GM19324 (cell line): ENCODE results near the gene ST6GALNAC4.
"Not testable (repeated sequence)": the region's sequence is repeated elsewhere in the genome, so short reads cannot be mapped to it uniquely, and the experiment has no call there.

Source experiments
- ATAC-seq: cut with Tn5 transposase; IDR thresholded peaks from one replicate; pipeline ENCODE4 v1.9.1; 2021; ENCODE audit warnings: mild to moderate bottlenecking, moderate library complexity; ENCODE audit not compliant: unreplicated experiment, low FRiP score

The ST6GALNAC4 gene

DNA sequence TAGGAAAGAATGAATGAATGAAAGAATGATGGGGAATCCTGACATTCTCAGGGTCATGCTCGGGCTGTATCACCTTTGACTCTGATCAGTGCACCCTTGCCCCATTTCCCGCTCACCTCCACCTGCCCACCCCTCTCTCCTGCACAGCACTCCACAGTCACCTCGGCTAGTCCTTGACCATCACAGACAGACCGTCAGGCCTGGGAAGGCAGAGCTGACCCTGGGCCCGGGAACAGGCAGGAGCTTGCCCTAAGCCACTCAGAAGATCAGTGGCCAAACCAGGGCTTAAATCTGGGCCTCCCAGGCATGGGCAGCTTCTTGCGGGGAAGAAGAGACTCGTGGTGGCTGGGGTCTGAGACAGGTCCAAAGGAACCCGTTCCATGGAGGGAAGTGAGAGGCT is 21.0 kb downstream of the ST6GALNAC4 start:
- no peak for ATAC-seq

DNA sequence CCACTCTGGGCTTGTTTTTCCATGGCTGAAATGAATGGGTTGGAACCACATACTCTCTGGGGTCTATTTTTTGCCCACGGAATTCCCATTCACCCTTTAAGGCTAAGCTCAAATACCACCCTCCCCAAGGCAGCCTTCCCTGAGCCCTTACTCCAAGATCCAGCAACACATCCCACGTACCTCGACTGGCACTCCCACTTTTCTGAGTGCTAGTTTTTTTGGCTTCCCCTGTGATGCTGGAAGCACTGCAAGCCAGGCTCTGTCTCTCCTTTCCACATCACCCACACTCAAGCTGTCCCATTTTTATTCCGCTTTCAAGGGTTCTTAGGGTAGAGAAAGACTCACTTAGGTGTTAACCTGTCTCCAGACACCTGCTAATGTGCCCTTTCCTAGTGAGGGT is 23.4 kb downstream of the ST6GALNAC4 start:
- ATAC-seq: no peak

DNA sequence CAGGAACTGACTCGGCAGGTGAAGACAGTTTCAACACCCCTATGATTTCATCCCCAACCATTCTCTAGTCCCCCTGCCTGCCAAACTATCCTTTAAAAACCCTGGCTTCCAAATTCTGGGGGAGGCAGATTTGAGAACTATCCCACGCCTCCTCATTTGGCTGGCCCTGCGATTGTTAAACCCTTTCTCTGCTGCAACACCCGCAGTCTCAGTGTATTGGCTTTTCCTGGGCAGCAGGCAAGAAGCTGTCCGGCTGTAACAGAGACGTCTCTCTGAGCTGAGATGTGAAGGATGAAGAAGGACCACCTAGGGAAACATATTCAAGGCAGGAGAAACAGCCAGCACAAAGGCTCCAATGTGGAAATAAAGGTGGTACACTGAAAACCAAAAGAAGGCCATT is 24.0 kb downstream of the ST6GALNAC4 start:
- no peak for ATAC-seq

DNA sequence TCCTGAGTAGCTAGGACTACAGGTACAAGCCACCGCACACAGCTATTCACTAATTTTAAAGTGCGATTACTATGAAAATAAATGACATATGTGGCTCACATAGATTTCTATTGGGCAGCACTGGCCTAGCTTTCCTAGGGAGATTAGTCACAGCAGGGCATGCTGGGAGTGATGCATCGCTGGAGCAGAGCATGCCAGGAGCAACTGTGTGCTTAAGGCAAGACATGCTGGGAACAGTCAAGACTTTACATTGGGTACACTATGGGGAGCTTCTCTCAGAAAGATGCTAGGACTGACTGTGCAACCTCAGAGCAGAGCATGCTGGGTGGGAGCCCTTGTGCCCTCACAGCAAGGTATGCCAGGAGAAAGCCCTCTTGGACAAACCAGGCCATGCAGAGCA is 26.8 kb downstream of the ST6GALNAC4 start:
- no peak for ATAC-seq

DNA sequence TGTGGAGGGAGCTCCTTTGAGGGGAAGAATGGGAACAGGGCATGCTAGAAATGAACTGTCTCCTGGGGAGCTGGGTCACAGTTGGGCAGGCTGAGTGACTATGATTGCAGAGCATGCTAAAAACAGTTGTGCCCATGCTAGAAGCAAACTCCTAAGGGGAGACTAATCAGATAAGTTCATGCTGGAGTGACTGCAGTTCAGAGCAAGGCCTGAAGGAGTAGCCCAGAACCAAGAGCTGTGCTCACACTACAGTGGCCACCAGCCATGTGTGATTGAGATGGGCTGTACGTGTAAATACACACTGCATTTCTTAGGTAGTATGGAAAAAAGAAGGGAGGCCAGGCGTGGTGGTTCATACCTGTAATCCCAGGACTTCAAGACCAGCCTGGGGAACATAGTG is 29.0 kb downstream of the ST6GALNAC4 start:
- ATAC-seq: no peak

DNA sequence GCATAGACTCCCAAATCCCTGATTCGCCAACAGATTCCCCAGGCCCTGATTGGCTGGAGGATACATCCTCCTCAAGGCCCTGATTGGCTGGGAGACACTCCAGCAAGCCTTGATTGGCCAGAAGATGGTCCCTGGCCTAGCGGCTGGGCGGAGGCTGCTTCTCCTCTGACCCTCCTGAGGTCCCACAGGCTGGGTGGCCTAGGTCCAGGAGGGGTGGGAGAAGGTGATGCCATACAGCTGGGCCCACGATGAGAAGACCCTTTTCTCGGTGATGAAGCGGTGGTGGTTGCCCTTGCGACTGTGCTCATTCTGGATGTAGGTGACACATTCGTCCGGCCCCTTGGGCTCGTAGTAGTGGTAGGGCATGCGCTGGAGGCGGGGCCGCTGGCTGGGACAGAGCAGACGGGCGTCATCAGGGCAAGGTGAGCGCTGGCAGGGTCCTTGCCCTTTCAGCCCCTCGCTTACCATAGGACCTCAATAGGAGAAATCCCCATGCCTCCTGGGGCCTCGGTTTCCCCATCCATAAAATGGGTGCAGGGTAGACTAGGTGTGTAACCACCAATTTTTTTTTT is 30.4 kb downstream of the ST6GALNAC4 start:
- ATAC-seq: no peak

DNA sequence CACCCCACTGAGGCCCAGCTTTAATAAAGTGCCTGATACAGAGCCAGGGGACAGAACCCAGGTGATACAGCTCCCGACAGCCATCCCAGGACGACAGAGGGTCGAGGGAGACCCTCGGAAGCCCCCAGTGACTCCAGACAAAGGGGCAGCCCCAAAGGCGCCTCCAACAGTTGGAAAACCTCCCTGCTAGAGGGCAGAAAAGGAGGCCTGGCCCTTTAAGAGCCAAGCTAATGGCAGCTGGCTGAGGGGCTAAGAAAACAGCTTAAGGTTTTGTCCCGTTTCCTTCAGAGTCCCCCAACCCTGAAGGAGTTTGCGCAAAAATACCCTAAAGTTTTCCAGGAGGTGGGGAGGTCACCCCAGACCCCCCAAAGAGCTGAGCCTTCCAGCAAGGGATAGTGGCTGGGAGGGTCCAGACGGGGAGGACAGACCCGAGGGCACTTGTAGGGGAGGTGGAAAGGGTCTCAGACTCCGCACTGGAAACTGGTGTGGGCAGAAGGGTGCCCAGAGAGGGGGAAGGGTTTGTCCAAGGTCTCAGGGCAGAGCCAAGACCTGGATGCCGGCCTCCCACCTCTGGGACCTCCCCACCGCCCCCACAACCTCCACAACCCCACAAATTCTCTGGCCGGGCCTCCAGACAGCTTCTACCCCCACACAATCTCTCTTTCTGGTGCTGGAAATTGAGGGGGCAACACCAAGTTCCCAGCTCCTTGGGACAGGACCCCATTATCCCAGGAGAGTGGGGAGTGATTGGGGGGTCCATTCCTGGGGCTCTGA is 31.1 kb downstream of the ST6GALNAC4 start:
- ATAC-seq: no peak

DNA sequence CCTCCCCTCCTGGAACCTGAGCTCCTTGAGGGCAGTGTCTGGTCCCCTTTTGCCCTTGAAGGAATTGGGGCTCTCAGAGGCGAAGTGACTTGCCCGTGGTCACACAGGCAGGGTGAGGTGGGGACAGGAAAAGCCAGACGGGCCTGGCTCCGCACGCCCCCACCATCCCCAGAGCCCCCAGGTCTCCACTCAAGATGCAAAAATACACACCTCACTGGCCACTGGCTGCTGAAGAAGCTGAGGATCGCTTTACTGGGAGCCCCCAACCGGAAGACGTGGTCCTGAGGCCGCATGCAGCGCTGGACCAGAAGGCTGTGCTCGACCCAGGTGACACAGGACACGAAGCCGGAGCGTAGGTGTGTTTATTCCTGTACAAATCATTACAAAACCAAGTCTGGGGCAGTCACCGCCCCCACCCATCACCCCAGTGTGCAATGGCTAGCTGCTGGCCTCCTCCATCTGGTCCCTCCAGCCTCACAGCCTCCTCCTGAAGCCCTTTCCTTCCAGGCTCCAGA is 31.8 kb downstream of the ST6GALNAC4 start:
- no peak for ATAC-seq

DNA sequence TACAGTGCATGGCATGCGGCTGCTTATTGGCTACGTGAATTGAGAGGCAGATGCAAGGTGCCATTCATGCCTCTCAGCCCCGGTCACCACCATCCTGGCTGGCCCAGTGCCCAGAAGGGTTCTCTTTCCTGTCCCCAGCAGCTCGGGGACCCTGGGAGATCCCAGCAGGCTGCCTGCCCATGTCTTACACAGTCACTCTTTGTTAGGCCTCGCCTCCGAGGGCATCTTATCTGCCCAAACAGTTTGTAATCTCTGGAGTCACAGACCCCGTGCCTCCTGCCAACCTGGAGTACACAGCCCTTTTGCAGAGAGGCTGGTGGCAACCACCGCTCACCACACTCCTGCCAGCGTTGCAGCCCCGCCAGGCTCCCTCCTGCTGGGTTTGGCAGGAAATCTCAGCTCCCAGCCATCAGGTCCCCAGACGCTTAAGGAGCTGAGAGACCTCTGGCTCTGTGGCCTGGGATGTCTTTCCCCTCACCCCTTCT is 32.4 kb downstream of the ST6GALNAC4 start:
- no peak for ATAC-seq

DNA sequence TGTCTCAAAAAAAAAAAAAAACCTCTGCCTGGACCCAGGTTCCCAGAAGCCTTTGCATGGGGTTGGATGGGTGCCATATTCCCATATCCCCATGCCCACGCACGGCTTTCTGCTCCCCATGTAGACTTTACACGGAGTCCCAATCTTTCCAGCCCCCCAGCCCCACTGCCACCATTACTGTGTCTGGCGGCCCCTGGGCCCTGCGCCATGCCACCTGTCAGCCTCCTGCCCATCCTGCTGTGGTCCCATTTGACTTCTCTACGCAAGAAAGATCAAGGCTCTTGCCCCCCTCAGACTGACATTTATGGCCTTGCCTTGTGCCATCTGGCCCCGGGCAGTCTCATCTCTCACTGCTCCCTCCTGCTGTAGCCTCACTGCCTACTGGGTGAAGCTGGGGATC is 32.9 kb downstream of the ST6GALNAC4 start:
- ATAC-seq: no peak

DNA sequence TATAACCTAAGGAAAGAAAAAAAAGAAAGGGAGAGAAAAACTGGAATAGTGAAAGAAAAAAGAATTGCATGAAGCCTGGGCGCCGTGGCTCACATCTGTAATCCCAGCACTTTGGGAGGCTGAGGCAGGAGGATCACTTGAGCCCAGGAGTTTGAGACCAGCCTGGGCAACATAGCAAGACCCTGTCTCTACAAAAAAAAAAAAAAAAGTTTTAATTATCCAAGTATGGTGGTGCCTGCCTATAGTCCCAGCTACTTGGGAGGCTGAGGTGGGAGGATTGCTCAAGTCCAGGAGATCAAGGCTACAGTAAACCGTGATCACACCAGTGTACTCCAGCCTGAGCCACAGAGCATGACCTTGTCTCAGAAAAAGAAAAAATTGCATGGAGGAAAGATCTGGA is 35.1 kb downstream of the ST6GALNAC4 start:
- not testable (repeated sequence) for ATAC-seq

DNA sequence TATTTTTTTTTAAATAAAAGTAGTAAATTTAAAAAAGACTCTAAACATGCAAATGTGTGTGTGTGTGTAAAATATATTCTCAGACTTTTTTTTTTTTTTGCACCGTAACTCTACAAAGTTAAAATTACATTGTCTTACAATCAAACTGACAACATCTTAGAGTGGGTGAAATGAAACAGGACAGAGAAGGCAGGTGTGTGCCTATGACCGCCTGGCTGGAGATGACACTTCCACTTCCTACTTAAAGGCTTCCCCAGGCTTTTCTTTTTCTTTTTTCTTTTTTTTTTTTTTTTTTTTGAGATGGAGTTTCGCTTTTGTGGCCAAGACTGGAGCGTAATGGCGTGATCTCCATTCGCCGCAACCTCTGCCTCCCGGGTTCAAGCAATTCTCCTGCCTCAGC is 36.7 kb downstream of the ST6GALNAC4 start:
- ATAC-seq: no peak

DNA sequence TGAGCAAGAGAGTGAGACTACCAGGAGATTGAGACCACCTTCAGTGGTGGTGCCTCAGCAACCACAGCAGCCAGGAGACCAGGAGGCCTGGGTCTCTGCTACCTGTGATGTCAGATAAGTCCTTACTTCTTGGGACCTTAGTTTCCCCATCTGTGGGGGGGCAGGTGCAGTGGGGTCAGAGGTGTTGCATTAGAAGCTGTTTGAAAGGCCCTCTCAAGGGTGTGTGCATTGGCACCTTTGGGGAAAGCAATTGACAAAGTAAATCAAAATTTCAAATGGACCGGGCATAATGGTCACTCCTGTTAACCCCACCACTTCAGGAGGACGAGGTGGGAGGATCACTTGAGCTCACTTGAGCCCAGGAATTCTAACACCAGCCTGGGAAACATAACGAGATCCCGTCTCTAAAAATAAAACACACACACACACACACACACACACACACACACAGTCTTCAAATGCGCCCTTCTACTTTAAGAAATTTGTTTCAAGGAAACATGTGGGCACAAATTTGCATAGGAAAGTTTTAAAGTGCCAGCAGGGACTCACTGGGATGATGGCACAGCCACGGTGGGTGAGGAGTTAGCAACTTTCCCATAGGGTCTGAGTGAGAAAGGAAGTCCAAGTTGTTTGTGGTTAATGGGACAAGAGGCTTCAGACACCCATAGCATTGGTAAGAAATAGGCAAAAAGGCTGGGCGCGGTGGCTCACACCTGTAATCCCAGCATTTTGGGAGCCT is 38.0 kb downstream of the ST6GALNAC4 start:
- ATAC-seq: no peak

DNA sequence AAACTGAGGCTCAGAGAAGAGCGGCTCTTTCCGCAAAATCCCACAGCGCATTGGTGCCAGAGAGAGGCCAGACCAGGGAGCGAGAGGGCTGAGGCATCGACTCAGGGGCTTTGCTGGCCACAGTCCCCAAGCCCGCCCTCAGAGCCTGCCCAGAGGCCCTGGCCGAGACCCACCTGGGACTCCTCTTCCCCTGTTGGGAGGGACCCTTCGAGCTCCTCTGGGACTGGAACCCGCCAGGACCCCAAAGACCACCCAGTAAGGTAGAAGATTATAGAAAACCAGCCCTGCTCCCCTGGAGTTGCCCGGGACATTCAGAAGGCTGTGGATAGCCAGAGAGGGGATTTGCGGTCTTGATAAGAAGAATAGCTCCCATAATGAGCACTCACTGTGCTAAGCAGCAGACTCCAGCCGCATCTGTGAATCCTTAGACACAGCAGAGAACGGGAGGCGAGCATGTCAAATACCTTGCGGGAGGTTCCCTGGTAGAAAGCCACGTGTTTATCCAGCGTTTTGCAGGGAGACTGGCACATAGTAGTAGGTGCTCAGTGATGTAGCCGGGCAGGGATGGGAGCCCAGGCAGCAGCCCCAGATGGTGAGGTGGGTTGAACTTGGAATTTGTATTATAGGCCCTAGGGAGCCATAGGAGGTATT is 38.7 kb downstream of the ST6GALNAC4 start:
- ATAC-seq: no peak

DNA sequence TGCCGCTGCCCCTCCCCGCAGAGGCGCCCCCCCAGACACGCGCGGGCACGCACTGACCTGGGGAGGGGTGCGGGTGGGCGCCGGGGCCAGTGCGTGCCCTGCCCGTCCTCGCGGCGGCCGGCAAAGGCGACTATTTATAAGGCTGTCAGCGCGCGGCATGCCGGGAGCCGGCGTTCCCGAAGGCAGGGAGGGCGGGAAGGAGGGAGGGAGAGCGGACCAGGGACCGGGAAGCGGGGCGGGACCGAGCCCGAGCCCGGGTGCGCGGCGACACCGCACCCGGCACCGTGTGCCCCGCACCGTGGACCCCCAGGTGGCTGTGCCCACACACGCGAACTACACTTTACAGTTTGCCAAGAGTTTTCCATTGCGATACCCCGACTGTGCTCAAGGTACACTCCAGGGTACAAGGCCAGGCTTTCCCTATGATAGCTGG is 39.3 kb downstream of the ST6GALNAC4 start, which contains the start of gene AK1:
AK1 (minus strand) TSS at position 110 of the 433 bp plus-strand sequence. CDS start 3,058 bp downstream, outside the sequence.
- no peak for ATAC-seq

DNA sequence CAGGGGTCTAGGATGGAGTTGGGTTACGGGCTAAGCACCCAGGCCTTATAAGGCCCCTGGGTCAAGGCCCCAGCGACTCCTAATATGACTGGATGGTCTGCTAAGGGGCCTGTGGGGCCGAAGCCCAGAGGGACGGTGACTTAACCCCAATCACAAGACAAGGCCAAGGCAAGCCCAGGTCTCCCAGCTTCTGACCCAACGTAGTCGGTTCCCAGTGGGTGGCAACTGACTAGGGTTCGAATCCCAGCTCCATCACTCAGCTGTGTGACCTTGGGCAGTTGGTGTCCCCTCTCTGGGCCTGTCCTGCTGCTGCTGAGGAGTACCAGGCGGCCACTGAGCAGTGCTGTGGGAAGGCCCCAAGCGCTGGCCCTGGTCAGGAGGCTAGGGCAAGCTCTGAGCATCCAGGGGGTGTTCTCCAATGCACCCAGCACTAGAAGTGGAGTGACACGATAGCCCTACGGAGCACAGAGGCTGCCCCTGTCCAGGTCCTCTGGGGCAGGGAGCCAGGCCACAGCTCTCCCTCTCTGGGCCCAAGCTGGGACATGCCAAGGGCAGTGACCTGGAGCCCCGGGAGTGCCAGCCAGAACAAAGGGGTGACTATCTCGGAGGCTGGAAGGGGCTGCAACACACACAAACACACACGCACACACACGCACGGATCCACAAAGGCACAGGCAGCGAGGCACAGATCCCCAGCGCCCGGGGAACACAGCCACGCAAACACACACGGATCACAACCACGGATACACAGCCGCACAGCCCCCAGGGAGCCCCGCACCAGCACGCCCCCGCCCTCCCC is 39.9 kb downstream of the ST6GALNAC4 start:
- no peak for ATAC-seq

DNA sequence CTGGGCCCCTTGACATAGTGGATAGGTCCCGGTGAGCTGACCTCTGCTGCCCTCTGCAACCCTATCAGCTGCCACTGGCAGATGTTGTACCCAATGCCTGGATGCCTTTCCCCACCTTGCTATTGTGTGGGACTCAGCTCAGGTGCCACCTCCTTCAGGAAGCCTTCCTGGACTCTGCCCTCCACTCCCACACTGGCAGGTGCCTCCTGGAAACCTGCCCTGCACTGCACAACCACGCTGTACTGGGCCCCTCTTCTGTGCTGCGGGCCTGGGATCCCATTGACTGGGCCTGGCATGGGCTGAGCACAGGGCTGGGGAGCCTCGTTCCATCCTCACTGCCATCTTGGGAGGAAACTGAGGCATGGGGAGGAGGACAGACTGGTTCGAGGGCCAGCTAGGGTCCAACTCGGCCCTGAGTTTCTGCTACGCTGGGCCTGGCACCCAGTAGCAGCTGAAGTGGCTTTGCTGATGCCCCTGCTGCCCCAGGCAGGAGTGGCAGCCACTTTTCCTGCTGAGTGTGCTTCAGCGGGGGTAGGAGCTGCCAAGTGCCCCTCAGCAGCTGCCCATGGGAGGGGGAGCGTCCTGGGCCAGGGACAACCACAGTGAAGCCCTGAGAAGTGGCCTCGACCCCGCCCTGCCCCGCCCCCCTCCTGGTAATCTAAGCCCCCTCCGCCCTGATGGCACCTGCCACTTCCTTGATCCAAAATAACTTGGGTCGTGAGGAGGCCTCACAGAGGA is 40.6 kb downstream of the ST6GALNAC4 start:
- ATAC-seq: no peak

DNA sequence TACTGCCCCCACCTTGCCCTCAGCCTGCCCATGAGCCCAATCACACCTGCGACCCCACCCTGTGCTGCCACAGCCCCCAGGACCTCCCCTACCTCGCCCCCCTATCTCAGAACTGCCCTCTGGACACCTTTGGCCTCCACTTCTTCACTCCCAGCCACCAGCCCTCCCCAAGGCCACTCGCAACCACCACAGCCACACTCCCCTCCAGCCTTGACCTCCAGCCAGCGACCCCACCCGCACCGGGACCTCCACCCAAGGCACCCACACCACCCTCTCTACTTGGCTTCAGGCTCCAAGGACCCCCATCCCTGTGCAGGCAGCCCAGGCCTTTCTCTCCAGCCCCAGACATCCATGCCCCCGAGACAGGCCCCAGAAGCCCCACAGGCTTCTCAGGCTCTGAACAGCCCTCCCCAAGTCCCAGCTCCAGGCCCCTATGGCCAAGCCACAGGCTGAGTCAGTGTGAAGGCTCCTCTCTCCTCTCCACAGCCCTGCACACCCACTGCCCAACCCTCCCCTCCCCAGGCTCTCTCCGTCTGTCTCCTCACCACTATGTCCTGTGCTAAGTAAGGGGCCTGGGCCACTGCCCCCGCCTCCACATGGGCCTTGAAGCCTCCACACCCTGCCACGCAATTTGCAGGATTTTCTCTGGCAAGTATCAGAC is 41.4 kb downstream of the ST6GALNAC4 start:
- ATAC-seq: no peak
